C4-2B (cell line): ENCODE measurements around the gene NPY2R.

Experiments used
- H3K27ac ChIP-seq: fragments of 450-650 bp; 2 replicates; pipeline ENCODE4 v1.5.1; 2017
- ZFX ChIP-seq: fragments of 450-650 bp; IDR thresholded peaks from 2 replicates; pipeline ENCODE4 v1.6.1; 2017
- TF ChIP-seq, protein P1 (sequence below): fragments of 450-650 bp; conservative IDR thresholded peaks from 2 replicates; pipeline ENCODE4 v1.5.1; 2017; ENCODE audit warnings: mild to moderate bottlenecking

NPY2R gene

DNA sequence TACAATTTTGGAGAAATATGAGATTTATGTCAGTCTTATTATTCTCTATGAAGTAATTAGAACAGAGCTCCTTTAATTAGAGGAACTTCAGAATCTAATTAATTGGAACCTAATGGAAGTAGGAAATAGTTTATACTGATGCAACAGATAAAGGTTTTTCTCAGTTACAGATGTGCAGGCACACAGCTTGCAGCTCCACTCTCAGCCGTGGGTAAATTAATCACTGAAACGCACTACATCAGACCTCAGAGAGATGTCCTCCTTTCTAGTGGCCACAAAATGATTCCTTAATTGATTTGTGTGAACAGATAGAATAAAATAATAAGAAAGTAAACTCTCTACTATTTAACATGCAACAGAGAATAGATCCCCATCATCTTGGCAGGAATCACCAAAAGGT is 21.5 kb upstream of the NPY2R start:
- TF ChIP-seq, protein P1, sequence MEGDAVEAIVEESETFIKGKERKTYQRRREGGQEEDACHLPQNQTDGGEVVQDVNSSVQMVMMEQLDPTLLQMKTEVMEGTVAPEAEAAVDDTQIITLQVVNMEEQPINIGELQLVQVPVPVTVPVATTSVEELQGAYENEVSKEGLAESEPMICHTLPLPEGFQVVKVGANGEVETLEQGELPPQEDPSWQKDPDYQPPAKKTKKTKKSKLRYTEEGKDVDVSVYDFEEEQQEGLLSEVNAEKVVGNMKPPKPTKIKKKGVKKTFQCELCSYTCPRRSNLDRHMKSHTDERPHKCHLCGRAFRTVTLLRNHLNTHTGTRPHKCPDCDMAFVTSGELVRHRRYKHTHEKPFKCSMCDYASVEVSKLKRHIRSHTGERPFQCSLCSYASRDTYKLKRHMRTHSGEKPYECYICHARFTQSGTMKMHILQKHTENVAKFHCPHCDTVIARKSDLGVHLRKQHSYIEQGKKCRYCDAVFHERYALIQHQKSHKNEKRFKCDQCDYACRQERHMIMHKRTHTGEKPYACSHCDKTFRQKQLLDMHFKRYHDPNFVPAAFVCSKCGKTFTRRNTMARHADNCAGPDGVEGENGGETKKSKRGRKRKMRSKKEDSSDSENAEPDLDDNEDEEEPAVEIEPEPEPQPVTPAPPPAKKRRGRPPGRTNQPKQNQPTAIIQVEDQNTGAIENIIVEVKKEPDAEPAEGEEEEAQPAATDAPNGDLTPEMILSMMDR: no peak
- no peak for TF ChIP-seq ZFX

DNA sequence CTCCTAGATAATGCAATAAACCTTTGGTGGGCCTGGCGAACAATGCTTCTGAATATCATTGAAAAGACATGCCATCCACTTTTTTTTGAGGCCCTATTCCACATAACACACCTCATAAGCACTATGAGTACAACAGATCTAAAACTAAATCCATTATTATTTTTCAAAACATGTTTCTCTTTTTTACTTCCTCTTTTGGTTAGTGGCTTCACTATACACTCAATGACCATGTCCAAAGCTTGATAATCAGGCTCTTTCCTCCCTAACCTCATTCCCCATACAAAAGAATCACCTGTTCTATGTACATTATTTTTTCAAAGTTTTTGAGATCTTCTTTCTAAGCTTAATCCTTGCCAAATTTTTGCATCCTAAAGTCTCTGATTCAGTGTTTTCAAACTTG is 20.4 kb upstream of the NPY2R start:
- no peak for TF ChIP-seq ZFX
- TF ChIP-seq, protein P1: no peak
- H3K27ac ChIP-seq: no peak overlapping the region

More for the DNA sequence above, 21.5 kb upstream of the NPY2R start:
- H3K27ac ChIP-seq: no peak overlapping the region

DNA sequence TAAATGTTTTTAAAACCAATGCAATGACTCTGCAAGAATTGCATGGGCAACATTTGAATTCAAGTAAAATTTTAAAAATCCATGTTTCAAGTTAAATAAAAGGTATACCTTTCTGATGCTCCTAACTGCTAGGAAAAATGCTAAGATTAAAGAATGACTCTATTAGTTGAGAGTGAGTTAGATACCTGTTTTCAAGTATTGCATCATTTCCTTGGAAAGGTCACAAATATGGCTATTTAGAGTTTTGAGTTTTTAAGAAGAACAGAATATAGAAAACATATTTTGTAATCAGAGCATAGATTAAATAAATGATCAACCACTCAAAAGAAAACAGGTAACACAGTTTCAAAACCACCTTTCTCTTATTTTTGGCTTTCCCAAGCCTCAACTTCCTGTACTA is 18.3 kb upstream of the NPY2R start:
- H3K27ac ChIP-seq: no peak overlapping the region

DNA sequence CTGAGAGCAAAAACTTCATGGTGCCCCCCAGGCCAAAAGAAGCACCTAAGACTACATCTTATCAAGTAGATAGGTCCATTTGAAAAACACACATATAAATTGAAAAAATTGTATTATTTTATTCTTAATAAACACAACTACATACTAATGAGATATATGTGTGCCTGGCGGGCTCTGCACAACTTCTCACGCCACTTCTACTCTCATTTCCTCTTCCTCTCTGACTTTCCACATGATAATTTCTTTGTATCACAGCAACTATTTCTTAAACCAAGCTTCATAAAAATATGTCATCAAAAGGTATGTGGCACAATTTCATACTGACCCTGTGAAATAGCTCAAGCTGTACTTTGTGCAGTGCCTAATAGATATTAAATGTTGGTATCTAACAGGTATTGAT is 10.7 kb upstream of the NPY2R start:
- no peak overlapping the region for H3K27ac ChIP-seq
- no peak for TF ChIP-seq ZFX
- TF ChIP-seq, protein P1: no peak

More for the DNA sequence above, 18.3 kb upstream of the NPY2R start:
- TF ChIP-seq, protein P1: no peak
- no peak for TF ChIP-seq ZFX

DNA sequence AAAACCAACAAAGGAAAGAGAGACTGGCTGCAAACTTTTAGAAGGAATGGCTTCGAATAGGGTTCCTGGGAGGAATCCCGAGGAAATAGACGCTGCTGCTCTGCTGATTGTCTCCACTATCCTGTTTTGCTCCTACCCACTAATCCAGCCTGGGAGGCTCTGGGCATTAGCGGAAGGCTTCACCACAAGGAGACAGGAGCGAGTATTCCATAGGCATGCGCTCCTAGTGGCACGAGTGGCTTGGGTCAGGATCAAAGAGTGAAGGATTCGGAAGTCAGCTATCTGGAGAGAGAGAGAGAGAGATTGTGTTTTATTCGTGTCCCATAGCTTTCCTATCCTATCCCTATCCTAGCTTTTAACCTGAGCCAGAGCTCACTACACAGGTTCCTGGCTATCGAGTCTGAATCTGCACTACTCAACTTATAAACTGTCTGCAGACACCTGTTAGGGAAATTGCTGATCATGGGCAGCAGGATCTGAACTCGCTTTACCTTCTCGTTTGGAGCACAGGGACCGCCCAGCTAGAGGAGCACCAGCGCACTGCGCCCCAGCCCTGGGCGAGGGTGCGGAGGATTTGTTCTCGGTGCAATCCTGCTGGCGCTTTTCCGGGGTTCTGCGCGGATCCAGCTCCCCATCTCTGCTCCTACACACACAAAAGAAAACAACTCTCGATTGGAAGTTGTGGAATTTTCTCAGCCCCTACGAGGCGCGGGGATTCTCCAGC is 740 bp upstream of the NPY2R start:
- TF ChIP-seq ZFX: no peak
- TF ChIP-seq, protein P1: peak; percentile 56
- no peak overlapping the region; the same call in 1 of the 2 replicates for H3K27ac ChIP-seq

DNA sequence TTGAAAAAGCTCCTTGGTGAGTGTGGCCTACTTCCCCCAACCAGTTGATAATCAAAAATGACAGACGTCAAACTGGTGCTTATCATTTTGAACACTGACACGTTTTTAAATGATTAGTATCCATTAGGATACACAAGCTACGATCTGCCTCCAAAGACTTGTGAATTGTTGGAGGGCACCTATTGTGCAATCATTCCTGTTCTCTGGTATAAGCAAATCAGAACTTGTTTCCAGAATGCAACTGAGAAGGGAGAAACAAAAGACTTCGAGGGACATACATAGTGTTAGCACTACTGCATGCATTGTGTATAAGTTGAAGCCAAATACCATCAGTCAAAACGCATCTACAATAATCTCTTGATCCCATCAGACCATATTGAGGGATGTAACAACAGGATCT is 11.6 kb downstream of the NPY2R start:
- H3K27ac ChIP-seq: no peak overlapping the region
- TF ChIP-seq ZFX: no peak
- TF ChIP-seq, protein P1: no peak

DNA sequence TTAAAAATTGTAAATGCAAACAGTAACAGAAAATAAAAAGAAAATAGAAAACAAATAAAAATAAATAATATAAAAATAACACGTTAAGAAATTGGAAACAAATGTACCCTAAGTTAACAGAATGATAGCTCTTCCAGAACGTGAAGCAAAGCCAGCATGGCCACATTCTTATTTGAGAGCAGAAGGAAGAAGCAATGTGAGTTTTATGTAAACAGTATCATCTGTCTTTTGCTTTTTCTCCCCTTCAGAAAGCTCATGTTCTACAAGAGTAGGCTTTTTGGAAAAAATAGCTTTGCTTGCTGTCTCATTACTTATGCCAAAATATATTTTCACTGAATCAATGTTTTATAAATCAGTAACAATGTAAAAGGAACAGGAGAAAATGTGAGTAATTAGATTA is 18.7 kb downstream of the NPY2R start:
- H3K27ac ChIP-seq: no peak overlapping the region
- TF ChIP-seq, protein P1: no peak
- no peak for TF ChIP-seq ZFX
